HTR-8/SVneo (cell line): ENCODE measurements around the gene ZNF783.
A peak's percentile ranks its signal among the peaks of the same experiment; 100 is the strongest.
"Not testable (repeated sequence)": the region's sequence is repeated elsewhere in the genome, so short reads cannot be mapped to it uniquely, and the experiment has no call there.

Experiments used
- DNase-seq: peaks from one replicate; pipeline ENCODE4 v3.0.0; 2011; ENCODE audit warnings: low spot score, mixed read lengths; ENCODE audit not compliant: insufficient read length
- FAIRE-seq: peaks from 2 replicates; lab custom pipeline; 2011; peaks lifted over from hg19 to GRCh38; lab: Jason Lieb, UNC

The ZNF783 gene

GRCh38 chr7:149295481-149295850 is 33.5 kb downstream of the ZNF783 start:
- no peak for FAIRE-seq
- DNase-seq: no peak

GRCh38 chr7:149296368-149296767 is 34.4 kb downstream of the ZNF783 start:
- FAIRE-seq (no peak), DNase-seq (no peak)

DNA sequence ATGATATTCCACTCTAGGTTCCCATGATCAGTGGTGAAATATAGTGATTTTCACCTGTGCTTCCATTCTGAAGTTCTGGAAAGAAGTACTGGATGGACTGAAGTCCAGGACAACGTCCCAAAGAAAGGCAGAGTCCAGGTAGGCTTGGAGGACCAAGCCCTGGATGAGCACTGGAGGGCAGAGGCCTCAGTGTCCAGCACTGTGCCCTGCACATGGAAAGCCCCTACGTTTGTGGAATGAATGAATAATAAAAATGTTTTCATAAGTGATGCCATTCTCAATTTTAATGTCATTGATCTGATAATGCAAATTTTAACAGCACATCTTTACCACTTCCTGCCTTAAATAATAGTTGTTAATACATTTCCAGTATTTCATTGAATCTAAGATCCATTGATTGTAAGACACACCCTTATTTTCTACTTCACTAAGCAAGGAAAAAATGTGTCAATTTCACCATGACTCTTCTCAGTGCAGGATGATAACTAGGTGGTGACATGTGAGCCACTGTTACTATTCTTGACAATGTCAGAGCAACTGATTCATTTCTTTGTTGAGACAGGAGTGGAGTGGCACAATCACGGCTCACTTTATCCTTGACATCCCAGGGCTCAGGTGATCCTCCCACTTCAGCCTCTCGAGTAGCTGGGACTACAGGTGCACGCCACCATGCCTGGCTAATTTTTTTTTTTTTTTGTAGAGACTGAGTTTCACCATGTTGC is 35.2 kb downstream of the ZNF783 start:
- no peak for FAIRE-seq
- DNase-seq: no peak

GRCh38 chr7:149300620-149301285 is 38.8 kb downstream of the ZNF783 start:
- FAIRE-seq: no peak
- DNase-seq: no peak

GRCh38 chr7:149302222-149302621 is 40.2 kb downstream of the ZNF783 start:
- DNase-seq (no peak), FAIRE-seq (no peak)

DNA sequence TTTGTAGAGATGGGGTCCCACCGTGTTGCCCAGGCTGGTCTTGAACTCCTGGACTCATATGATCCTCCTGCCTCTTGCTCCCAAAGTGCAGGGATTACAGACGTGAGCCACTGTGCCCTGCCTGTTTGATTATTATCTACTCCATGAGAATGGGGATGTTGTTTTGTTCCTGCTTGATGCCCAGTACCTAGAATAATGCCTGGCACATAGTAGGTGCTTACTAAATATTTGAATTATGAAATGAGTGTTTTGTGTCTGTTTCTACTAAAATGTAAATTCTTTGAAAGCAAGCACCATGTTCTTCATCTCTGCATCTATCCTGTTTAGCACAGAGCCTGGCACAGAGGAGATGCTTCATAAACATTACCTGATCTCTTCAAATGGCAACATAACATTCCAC is 40.9 kb downstream of the ZNF783 start:
- FAIRE-seq: no peak

DNA sequence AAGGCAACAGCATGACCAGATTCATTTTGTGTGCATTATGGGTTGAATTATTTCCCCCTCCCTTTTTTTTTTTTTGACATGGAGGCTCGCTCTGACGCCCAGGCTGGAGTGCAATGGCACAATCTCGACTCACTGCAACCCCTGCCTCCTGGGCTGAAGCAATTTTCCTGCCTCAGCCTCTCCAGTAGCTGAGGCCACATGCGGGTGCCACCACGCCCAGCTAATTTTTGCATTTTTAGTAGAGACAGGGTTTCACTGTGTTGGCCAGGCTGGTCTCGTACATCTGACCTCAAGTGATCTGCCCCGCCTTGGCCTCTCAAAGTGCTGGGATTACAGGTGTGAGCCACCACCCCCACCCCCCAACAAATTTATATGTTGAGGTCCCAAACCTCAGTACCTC is 42.0 kb downstream of the ZNF783 start:
- no peak for DNase-seq
- no peak for FAIRE-seq

More for the DNA sequence above, 40.9 kb downstream of the ZNF783 start:
- DNase-seq: no peak

- FAIRE-seq (no peak), DNase-seq (no peak)
Measured at GRCh38 chr7:149306854-149307253, 44.9 kb downstream of the ZNF783 start.

DNA sequence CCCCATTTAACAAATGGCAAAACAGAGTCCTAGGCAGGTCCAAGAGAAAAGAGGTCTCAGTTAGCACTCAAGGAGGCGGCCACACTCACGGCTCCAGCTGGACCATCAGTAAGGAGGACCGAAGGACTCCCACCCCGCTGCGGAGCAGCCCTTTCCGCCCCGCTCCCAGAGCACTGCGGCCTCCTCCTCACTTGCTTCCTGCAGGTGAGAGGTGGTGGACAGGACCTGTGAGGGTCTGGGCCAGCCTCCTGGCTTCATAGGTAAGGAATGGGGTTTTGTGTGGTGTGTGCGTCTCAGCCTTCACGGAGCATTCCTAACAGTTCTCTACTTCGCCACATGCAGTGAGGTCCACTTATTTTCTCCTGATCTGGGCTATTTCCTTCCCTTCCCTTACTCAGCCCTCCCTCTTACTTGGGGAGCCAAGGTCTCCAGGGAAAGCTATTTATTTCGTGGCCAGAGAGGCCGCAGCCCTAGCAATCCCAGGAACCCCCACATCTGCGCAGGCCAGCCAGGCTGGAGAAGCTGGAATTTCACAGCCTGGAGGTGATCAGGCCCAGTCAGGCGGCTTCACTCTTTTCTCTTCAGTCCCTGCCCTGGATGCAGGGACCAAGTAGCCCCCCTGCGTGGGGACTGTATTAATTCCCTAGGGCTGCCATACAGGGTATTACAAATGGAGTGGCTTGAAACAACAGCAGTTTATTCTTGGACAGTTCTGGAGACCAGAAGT is 45.9 kb downstream of the ZNF783 start:
- FAIRE-seq (no peak), DNase-seq (no peak)

- DNase-seq: peak; percentile 41
- no peak for FAIRE-seq
Measured at GRCh38 chr7:149310113-149310836, 48.3 kb downstream of the ZNF783 start.

DNA sequence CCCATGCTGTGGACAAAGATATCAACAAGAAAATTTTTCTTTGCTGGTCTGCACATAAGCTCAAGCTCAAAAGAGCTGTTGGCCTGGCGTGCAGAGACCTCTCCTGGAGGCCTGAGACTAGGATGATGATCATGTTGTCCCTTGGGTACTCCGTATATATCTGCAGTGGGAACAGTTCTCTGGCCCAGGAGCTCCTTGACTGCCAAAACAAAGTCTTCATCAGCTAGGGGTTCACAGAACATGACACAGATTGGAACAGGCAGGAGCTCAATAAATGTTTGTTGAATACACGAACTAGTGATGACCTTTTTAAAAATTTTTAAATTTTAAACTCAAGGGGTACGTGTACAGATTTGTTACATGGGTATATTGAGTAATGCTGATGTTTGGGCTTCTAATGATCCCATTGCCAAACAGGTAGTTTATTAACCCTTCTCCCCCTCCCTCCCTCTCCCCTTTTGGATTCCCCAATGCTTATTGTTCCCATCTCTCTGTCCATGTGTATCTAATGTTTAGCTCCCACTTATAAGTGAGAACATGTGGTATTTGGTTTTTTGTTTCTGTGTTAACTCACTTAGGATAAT is 49.1 kb downstream of the ZNF783 start:
- DNase-seq: no peak
- FAIRE-seq: no peak

DNA sequence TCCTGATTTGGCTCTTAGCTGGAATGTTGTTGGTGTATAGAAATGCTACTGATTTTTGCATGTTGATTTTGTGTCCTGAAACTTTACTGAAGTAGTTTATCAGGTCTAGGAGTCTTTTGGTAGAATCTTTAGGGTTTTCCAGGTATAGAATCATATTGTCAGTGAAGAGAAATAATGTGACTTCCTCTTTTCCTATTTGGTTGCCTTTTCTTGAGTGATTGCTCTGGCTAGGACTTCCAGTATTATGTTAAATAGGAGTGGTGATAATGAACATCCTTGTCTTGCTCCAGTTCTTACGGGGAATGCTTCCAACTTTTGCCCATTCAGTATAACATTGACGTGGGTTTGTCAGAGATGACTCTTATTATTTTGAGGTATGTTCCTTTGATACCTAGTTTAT is 52.0 kb downstream of the ZNF783 start:
- FAIRE-seq (no peak), DNase-seq (no peak)

GRCh38 chr7:149316606-149317005 is 54.6 kb downstream of the ZNF783 start:
- FAIRE-seq (no peak), DNase-seq (no peak)

DNA sequence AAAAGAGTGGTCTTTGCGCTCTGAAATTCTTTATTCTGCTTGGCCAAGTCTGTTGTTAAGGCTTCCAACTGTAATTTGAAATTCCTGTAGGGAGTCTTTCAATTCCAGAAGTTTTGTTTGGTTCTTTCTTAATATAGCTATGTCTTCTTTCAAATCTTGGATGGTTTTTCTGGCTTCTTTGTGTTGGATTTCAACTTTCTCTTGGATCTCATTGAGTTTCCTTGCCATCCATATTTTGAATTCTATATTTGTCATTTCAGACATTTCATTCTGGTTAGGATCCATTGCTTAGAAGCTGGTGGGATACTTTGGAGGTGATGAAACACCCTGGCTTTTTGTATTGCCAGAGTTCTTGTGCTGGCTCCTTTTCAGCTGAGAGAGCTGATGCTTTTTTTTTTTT is 55.5 kb downstream of the ZNF783 start:
- FAIRE-seq (no peak), DNase-seq (no peak)

DNA sequence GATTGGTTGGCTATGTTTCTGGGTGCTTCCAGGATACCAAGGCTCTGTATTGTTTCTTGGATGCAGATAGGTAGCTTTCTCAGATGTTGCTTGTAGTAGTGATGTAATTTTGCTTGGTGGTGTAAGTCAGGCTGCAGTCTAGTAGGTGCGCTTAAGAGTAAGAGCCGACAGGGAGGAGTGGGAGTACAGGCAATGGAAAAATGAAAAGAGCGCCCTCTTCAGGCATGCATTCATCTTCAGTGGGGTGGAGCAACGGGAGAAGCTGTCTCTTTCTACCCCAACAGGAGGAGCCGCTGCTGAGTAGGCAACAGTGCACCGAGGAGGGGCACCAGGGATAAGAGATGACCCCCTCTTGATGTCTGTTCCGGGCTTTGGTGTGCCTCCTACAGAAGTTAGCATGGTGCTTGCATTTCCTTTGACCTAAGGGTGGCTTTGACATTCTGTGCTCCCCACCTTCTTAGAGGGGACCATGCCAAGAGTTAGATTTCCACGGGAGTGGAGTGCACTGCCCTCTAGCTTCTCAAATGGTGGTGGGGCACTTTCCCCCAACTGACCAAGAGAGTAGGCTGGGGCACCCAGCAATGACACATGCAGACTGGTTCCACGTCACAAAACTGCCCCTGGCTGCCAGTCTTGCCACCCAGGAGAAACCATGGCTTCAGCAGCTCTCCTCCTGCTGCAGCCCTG is 56.1 kb downstream of the ZNF783 start:
- DNase-seq (no peak), FAIRE-seq (no peak)

DNA sequence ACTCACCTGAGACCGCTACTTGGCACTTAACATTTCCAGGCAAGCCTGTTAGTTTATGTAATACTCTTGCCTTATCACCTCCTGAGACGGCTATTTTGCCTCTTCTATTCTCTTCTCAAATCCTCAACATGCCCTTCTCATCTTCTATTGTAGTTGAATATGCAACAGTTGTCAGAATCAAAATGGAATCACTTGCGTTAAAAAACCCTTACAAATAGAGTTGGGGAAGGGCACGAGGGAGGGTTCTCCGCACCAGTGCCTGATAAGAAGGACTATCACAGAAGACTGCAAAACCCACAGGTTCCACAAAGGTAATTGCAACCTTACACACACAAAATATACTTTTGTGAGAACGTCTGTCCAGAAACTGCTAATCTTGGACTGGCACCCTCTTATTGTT is 57.4 kb downstream of the ZNF783 start:
- DNase-seq: no peak
- FAIRE-seq: no peak

- no peak for FAIRE-seq
Measured at GRCh38 chr7:149320313-149321124, 58.5 kb downstream of the ZNF783 start.

GRCh38 chr7:149321125-149321905 is 59.3 kb downstream of the ZNF783 start:
- peak; percentile 72 for FAIRE-seq
- not testable (repeated sequence) for DNase-seq

More at GRCh38 chr7:149320313-149321124, 58.5 kb downstream of the ZNF783 start:
- DNase-seq: no peak
